GM18907 (cell line): Measurements from ENCODE around the gene NDFIP1.
"Not testable (repeated sequence)": the region's sequence is repeated elsewhere in the genome, so short reads cannot be mapped to it uniquely, and the experiment has no call there.

ENCODE experiments used
- ATAC-seq: cut with Tn5 transposase; IDR thresholded peaks from one replicate; pipeline ENCODE4 v1.9.1; 2021; ENCODE audit warnings: mild to moderate bottlenecking, moderate library complexity; ENCODE audit not compliant: unreplicated experiment

Gene NDFIP1

GRCh38 chr5:142183561-142183960 lies 75.0 kb downstream of the NDFIP1 start:
- ATAC-seq: no peak

GRCh38 chr5:142184988-142185387 lies 76.4 kb downstream of the NDFIP1 start:
- no peak for ATAC-seq

DNA sequence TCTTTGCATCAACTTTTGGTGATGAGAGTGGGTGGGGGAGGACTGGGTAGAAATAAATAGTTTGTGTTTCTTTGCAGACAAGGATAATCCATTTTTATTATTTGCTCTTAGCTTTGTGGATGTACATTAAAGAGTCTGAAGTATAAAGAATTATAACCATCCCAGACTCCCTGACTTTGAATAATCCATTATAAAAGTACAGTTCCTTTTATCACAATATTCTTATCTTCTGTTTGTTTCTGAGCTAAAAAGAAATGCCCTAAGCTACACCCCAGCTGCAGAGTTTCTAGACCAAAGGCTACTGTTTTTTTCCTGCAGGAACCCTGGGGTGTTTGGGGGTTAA lies 77.9 kb downstream of the NDFIP1 start:
- ATAC-seq: no peak

DNA sequence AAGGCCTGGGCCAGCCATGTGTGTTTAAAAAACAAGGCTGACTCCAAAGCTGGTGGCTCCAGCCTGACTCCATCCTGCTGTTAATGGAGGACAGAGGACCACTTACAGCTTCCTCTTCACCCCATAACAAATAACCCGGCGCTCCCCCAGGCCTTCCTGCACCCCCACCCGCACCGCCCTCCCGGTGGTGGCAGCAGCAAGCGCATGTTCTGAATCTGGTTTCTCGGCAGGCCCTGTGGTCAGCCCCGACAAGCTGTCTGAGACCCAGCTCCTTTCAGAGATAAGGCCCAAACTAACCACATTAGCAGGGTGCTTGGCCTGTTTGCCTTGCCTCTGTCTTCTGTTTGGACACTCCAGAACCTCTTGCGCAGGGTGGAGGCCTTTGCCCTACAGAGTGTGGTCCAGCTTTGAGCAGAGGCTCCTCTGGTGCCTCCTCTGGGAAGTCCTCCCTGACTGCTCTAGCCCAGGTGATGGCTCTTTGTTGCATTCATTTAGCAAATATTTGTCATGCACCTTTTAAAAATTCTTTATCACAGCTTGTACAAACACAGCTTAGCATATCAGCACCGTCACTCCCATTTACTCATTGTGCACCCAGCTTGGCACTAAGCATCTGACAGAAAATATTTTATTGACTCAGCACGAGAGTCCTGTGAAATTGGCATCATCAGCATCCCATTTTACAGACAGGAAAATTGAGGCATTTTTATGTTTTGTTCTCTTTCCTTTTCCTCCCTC lies 78.4 kb downstream of the NDFIP1 start:
- no peak for ATAC-seq

DNA sequence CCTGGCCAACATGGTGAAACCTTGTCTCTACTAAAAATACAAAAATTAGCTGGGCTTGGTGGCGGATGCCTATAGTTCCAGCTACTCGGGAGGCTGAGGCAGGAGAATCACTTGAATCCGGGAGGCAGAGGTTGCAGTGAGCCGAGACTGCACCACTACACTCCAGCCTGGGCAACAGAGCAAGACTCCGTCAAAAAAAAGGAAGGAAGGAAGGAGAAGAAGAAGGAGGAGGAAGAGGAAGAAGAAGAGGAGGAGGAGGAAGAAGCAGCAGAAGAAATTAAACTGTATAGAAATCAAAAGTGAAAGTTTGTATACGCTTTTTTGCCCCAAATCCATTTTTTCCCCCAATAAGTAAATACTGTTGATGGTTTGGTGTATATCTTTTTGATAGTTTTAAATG lies 80.1 kb downstream of the NDFIP1 start:
- not testable (repeated sequence) for ATAC-seq

DNA sequence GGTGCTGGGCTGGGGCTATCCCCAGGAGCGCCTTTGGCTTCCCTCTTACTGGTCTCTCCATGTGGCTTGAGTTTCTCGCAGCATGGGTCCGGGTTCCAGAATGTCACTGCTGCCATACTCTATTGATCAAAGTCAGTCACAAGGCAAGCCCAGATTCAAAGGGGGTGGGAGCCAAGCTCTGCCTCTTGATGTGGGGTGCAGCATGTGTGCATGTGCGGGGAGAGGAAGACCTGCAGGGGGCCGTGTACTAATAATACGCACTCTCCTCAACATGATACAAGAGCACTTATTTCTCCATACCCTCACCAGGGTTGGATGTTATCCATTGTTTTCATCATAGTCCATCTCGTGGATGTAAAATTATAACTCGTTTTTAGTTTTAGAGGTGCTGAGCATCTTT lies 81.2 kb downstream of the NDFIP1 start:
- ATAC-seq: no peak

DNA sequence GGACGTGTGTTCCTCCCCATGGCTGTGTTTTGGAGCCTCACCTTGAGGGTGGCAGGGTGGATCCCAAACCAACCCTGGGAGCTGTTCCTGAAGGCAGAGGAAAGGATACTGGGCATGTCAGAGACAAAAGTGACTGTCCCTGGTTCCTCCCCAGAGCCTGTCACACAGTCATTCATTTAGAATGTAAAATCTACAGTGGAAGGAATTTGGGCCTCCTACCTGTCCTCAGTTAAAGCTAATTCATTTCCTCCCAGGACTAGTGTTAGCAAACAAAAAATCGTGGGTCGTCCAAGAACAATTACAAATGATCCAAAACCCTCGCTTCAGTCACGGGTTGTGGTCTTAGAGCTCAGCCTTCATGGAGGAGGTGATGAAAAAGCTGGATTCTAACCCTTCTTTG lies 83.2 kb downstream of the NDFIP1 start:
- ATAC-seq: no peak

DNA sequence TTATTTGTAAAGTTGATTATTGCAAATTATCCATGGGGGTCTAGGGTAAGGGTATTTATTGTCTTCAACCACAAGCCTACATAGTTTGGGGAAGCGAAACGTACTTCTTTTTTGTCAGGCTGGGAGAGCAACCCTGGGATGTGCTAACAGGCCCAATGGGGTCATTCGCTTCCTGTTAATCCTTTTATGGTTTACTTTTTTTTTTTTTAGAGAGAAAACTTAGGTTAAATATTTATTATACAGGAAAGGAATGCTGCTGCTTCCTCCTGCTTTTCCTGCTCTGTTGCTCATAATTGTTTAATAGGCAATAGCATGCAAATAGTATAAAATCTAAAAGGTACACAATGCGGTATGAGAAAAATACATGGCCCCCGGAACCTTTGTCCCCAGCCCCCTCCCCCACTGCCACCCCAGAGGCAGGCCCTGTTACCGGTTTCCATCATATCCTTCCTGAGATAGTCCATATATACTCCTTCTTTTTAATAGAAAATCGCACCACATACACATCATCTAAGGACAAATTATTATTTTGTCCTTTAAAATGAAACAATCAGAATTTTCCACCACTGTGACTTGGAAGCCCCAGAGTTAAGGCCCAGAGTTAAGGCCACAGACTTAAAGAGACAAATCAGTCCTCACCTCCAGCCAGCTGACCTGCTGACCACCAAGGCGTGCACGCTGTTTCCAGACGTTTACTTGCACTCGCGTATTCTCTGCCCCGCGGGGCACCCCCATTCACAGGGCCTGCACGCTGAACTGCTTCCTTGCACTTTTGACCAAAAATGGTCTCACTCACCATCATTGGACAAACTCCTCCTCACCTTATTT lies 83.9 kb downstream of the NDFIP1 start:
- ATAC-seq: no peak

GRCh38 chr5:142193114-142193428 lies 84.5 kb downstream of the NDFIP1 start:
- no peak for ATAC-seq

GRCh38 chr5:142197098-142197497 lies 88.5 kb downstream of the NDFIP1 start:
- ATAC-seq: no peak

DNA sequence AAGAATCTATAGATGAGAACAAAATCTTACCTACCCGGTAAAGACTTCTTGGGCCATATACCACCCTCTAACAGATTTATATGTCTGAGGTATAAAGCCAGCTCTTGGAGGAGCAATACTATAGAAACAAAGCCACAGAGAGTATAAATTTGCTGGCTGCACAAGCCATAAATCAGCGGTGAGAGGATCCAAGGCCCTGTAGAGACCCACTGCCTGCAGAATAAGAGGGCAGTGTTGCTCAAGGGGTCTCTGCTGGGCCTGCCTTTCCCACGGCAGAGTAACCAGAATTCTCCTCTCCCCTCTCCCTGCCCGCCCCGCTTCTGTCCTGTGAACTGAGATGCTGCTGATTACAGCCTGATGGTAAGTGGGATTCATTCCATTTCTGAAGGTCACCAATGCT lies 89.2 kb downstream of the NDFIP1 start:
- ATAC-seq: no peak

- no peak for ATAC-seq
Measured at GRCh38 chr5:142199388-142199787, 90.8 kb downstream of the NDFIP1 start.

GRCh38 chr5:142200387-142200786 lies 91.8 kb downstream of the NDFIP1 start:
- no peak for ATAC-seq

DNA sequence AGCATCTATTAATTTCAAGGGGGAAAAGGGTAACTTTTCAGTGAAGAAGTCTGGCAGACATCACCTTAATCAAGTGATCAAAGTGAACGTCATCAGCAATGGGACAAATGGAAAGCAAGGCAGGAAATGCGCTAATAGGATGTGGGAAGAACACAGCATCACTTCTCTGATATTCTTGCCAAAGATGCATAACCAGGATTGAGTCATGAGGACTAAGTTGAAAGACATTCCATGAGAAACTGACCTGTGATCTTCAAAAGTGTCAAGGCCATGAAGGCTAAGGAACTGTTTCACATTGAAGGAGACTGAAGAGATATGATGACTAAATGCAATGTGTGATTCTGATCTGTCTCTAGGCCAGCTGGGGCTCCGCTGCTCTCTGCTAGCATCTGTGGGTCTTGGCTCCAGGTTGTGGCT lies 92.9 kb downstream of the NDFIP1 start:
- no peak for ATAC-seq

DNA sequence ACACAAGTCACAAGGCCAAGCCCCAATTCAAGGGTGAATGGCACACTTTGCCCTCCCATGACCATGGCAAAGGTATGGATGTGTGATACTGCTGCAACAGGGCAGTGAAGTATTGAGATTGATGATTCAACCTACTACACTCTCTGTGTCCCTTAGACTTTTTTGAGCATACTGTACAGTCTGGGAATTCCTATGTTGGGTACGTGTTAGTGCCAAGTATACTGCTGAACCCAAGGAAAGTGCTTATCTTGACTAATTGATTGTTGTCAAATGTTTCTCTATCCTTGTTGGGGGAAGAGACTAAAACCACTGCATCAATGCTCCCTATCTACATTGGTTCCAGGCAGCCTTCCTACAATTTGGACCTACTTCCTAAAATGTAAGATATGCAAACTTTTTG lies 93.7 kb downstream of the NDFIP1 start:
- ATAC-seq: no peak
